HCT116 (cell line): ENCODE data around the gene KDM6B.

Experiments used
- EGR1 ChIP-seq: IDR thresholded peaks from 2 replicates; pipeline ENCODE4 v1.6.1; 2012; ENCODE audit warnings: low read depth
- EZH2 ChIP-seq: fragments of 200-600 bp; sonication (generic); IDR thresholded peaks from 2 replicates; pipeline ENCODE4 v1.6.1; 2017; ENCODE audit warnings: antibody characterized with exemption, mixed run types
- POLR2A ChIP-seq: IDR thresholded peaks from 2 replicates; pipeline ENCODE4 v1.7.0; 2011; ENCODE audit warnings: borderline replicate concordance; ENCODE audit not compliant: insufficient read depth, insufficient read length; ENCODE audit errors: extremely low read depth
- POLR2AphosphoS5 ChIP-seq: IDR thresholded peaks from 2 replicates; pipeline ENCODE4 v1.6.1; 2011; ENCODE audit warnings: mild to moderate bottlenecking, low read depth, low read length, moderate library complexity
- RAD21 ChIP-seq: IDR thresholded peaks from 2 replicates; pipeline ENCODE4 v1.6.1; 2012; ENCODE audit warnings: low read depth, mild to moderate bottlenecking
- REST ChIP-seq: IDR thresholded peaks from 2 replicates; pipeline ENCODE4 v1.6.1; 2012; ENCODE audit warnings: low read depth
- TCF7L2 ChIP-seq: IDR thresholded peaks from 2 replicates; pipeline ENCODE4 v1.7.0; 2011; ENCODE audit warnings: borderline replicate concordance, inconsistent platforms; ENCODE audit not compliant: insufficient read depth, insufficient read length; ENCODE audit errors: extremely low read depth
- ZFX ChIP-seq: fragments of 450-650 bp; IDR thresholded peaks from 2 replicates; pipeline ENCODE4 v1.6.1; 2017
- TF ChIP-seq, protein P1 (sequence below), 3 experiments: fragments of 200-600 bp in 1 of 3; sonication (generic) in 1 of 3; IDR thresholded peaks in 2 of 3; conservative IDR thresholded peaks in 1 of 3; 2 replicates each; pipeline ENCODE4 v1.5.1; 2012 to 2017; ENCODE audit warnings: low read depth in 2 of 3, low read length in 2 of 3, antibody characterized with exemption in 1 of 3, borderline replicate concordance in 1 of 3, control low read depth in 1 of 3, mild to moderate bottlenecking in 1 of 3, mixed read lengths in 1 of 3, mixed run types in 1 of 3, moderate library complexity in 1 of 3; ENCODE audit not compliant: insufficient read depth in 1 of 3

GRCh38 chr17:7797976-7798375 is 36.0 kb upstream of the KDM6B start:
- TF ChIP-seq RAD21 (no peak), ZFX (no peak), TCF7L2 (no peak), EZH2 (no peak), REST (no peak), EGR1 (no peak), POLR2A (no peak), POLR2AphosphoS5 (no peak)
- TF ChIP-seq, protein P1, sequence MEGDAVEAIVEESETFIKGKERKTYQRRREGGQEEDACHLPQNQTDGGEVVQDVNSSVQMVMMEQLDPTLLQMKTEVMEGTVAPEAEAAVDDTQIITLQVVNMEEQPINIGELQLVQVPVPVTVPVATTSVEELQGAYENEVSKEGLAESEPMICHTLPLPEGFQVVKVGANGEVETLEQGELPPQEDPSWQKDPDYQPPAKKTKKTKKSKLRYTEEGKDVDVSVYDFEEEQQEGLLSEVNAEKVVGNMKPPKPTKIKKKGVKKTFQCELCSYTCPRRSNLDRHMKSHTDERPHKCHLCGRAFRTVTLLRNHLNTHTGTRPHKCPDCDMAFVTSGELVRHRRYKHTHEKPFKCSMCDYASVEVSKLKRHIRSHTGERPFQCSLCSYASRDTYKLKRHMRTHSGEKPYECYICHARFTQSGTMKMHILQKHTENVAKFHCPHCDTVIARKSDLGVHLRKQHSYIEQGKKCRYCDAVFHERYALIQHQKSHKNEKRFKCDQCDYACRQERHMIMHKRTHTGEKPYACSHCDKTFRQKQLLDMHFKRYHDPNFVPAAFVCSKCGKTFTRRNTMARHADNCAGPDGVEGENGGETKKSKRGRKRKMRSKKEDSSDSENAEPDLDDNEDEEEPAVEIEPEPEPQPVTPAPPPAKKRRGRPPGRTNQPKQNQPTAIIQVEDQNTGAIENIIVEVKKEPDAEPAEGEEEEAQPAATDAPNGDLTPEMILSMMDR (IDR thresholded peaks at IDR 0.05 in 2 of 3, conservative IDR thresholded peaks at IDR 0.05 in 1 of 3; ENCODE audit: borderline replicate concordance in 1 of 3, insufficient read depth in 1 of 3, low read depth in 2 of 3, low read length in 2 of 3): no peak
